NB4 (cell line): ENCODE results near the gene EML4.

Experiments used
- CTCF ChIP-seq: IDR thresholded peaks from one replicate; pipeline ENCODE4 v1.5.1; 2012; ENCODE audit warnings: low read depth, low read length
- MAX ChIP-seq: IDR thresholded peaks from 2 replicates; pipeline ENCODE4 v1.6.1; 2011; ENCODE audit warnings: low read depth, low read length
- POLR2A ChIP-seq: IDR thresholded peaks from 2 replicates; pipeline ENCODE4 v1.6.1; 2011; ENCODE audit warnings: mild to moderate bottlenecking; ENCODE audit not compliant: insufficient read length; ENCODE audit errors: extremely low read depth

- TF ChIP-seq CTCF (no peak), POLR2A (no peak), MAX (no peak)
Observed at GRCh38 chr2:42207826-42208225, 38.7 kb downstream of the EML4 start.
